ENCODE results near the gene SNX33.

Gene SNX33
- long read RNA-seq, full-length matches to known transcripts: 2 of 2 reads
- long read RNA-seq, partial matches to known transcripts: 0 of 2 reads
- long read RNA-seq, other reads (novel, unspliced or antisense): 0 of 2 reads

GRCh38 chr15:75647370-75648155 is at the start of gene SNX33:
SNX33 (plus strand) TSS chr15:75647912; CDS start chr15:75649103, 1,191 bp downstream.
- H3K4me3 ChIP-seq (replicated peaks; ENCODE audit: insufficient read depth, low read length): peak within 1 kb of the TSS; percentile 85
- TF ChIP-seq SPI1 (IDR thresholded peaks at IDR 0.05; ENCODE audit: borderline replicate concordance, low read depth) (no peak), CTCF (IDR thresholded peaks at IDR 0.05; ENCODE audit: insufficient read depth, low read length) (peak; percentile 22)
- H3K27ac ChIP-seq (replicated peaks): peak within 1 kb of the TSS; percentile 23; the same call in 1 of the 2 replicates
- no peaks in the 10 kb centered on the region for H3K27me3 ChIP-seq (ENCODE audit: insufficient read depth, poor library complexity, severe bottlenecking)
- peak; percentile 41 to 78 for DNase-seq (ENCODE audit: low read depth in 1 of 2, low spot score in 1 of 2)

- TF ChIP-seq POLR2AphosphoS5 (IDR thresholded peaks at IDR 0.05; ENCODE audit: low read depth) (no peak), CTCF (IDR thresholded peaks at IDR 0.05; ENCODE audit: insufficient read depth, low read length) (no peak), GABPA (IDR thresholded peaks at IDR 0.05; ENCODE audit: low read depth) (no peak), SPI1 (IDR thresholded peaks at IDR 0.05; ENCODE audit: borderline replicate concordance, low read depth) (no peak), REST (IDR thresholded peaks at IDR 0.05; ENCODE audit: insufficient replicate concordance, low read depth) (no peak)
- no peak for DNase-seq (ENCODE audit: low read depth in 1 of 2, low spot score in 1 of 2)
- Histone ChIP-seq H3K27me3 (ENCODE audit: insufficient read depth, poor library complexity, severe bottlenecking) (no peaks in the 10 kb centered on the region), H3K27ac (replicated peaks) (no peak overlapping the region), H3K4me3 (replicated peaks; ENCODE audit: insufficient read depth, low read length) (no peak overlapping the region)
These were observed 49.4 kb upstream of the SNX33 start for GRCh38 chr15:75598361-75598760.

- TF ChIP-seq POLR2AphosphoS5 (IDR thresholded peaks at IDR 0.05; ENCODE audit: low read depth): no peak
- TF ChIP-seq SPI1 (IDR thresholded peaks at IDR 0.05; ENCODE audit: borderline replicate concordance, low read depth): no peak
- no peak for TF ChIP-seq CTCF (IDR thresholded peaks at IDR 0.05; ENCODE audit: insufficient read depth, low read length)
- no peak for TF ChIP-seq REST (IDR thresholded peaks at IDR 0.05; ENCODE audit: insufficient replicate concordance, low read depth)
- TF ChIP-seq GABPA (IDR thresholded peaks at IDR 0.05; ENCODE audit: low read depth): no peak
- H3K4me3 ChIP-seq (replicated peaks; ENCODE audit: insufficient read depth, low read length): no peak overlapping the region
- DNase-seq (ENCODE audit: low read depth in 1 of 2, low spot score in 1 of 2): no peak
- no peaks in the 10 kb centered on the region for H3K27me3 ChIP-seq (ENCODE audit: insufficient read depth, poor library complexity, severe bottlenecking)
- H3K27ac ChIP-seq (replicated peaks): no peak overlapping the region
These were observed 48.3 kb upstream of the SNX33 start for GRCh38 chr15:75599401-75599800.
